Suprapubic skin (tissue), 4 donors: ENCODE results near the gene MGME1. TPM values are rescaled to one million over a fixed set of nuclear protein-coding genes. Genes with fewer than 3 reads are reported as not detected.

Source experiments
- DNase-seq, 2 donors: peaks; one replicate each; pipeline ENCODE4 v3.0.0-alpha.2; 2019; ENCODE audit warnings: low spot score in 2 of 2
- H3K27ac ChIP-seq: fragments of 200-600 bp; sonication (generic); one replicate; pipeline ENCODE4 v1.5.1; 2019
- H3K27me3 ChIP-seq: fragments of 200-600 bp; sonication (generic); one replicate; pipeline ENCODE4 v1.5.1; 2019
- H3K36me3 ChIP-seq: fragments of 200-600 bp; sonication (generic); one replicate; pipeline ENCODE4 v1.5.1; 2019
- H3K4me1 ChIP-seq: fragments of 200-600 bp; sonication (generic); one replicate; pipeline ENCODE4 v1.5.1; 2019
- H3K4me3 ChIP-seq: fragments of 200-600 bp; sonication (generic); one replicate; pipeline ENCODE4 v1.5.1; 2019; ENCODE audit warnings: mild to moderate bottlenecking
- H3K9me3 ChIP-seq: fragments of 200-600 bp; sonication (generic); one replicate; pipeline ENCODE4 v1.5.1; 2019
- EP300 ChIP-seq: sonication (generic); formaldehyde crosslinking; IDR thresholded peaks from one replicate; pipeline ENCODE4 v1.6.1; 2017; ENCODE audit warnings: antibody characterized with exemption
- POLR2A ChIP-seq, 2 donors: fragments of 450-650 bp; IDR thresholded peaks; one replicate each; pipeline ENCODE4 v1.6.1; 2017; ENCODE audit warnings: antibody characterized with exemption in 2 of 2, mild to moderate bottlenecking in 2 of 2, moderate library complexity in 2 of 2
- POLR2AphosphoS5 ChIP-seq, 3 donors: sonication (generic); formaldehyde crosslinking; IDR thresholded peaks; one replicate each; pipeline ENCODE4 v1.6.1; 2017; ENCODE audit warnings: antibody characterized with exemption in 3 of 3
- WGBS: methylation state at CpG from one replicate; pipeline ENCODE4 v1.1.5; 2018; 5-methylcytosine and 5-hydroxymethylcytosine counted together
- total RNA-seq, 4 donors: library from RNA; depleted of rRNA; stranded (reverse); fragments of >200 nt; gene quantifications; one replicate each; pipeline ENCODE4 v1.1.0, GENCODE V29; 2016
- TF ChIP-seq, protein P1 (sequence below), 2 donors: fragments of 200-600 bp in 1 of 2; fragments of 450-650 bp in 1 of 2; sonication (generic) in 1 of 2; IDR thresholded peaks; one replicate each; pipeline ENCODE4 v1.5.1; 2016 to 2019; ENCODE audit warnings: antibody characterized with exemption in 2 of 2, mild to moderate bottlenecking in 1 of 2, moderate library complexity in 1 of 2

The MGME1 gene
- total RNA-seq, 4 donors from 2014 or later: 30.2 to 68.1 (median 32.8) TPM

DNA sequence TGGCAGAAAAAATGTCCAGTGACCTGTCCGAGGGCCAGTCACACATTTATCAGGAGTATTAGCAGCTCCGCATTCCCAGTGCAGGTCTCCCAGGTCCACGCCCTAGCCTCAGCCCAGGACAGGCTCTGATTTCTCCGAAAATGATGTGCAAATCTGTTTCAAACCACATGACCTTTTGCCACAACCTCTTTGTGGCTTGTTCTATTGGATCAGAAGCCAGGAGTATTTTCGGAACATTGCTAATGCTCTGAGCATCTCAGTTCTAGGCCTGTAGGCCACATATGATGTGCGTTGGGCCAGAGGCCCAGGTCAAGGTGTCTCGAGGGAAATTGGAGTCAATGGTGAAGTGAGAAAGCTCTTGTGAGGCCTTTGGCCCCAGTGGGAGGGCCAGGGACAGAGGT lies 40.6 kb upstream of the MGME1 start:
- Histone ChIP-seq H3K9me3 (no peaks in the 10 kb centered on the region), H3K27me3 (no peaks in the 10 kb centered on the region), H3K27ac (no peak overlapping the region), H3K4me1 (no peaks in the 10 kb centered on the region), H3K36me3 (no peaks in the 10 kb centered on the region), H3K4me3 (no peak overlapping the region)
- no peak for TF ChIP-seq POLR2A (IDR thresholded peaks at IDR 0.05)
- TF ChIP-seq POLR2AphosphoS5 (IDR thresholded peaks at IDR 0.05): no peak
- no peak for TF ChIP-seq EP300
- TF ChIP-seq, protein P1, sequence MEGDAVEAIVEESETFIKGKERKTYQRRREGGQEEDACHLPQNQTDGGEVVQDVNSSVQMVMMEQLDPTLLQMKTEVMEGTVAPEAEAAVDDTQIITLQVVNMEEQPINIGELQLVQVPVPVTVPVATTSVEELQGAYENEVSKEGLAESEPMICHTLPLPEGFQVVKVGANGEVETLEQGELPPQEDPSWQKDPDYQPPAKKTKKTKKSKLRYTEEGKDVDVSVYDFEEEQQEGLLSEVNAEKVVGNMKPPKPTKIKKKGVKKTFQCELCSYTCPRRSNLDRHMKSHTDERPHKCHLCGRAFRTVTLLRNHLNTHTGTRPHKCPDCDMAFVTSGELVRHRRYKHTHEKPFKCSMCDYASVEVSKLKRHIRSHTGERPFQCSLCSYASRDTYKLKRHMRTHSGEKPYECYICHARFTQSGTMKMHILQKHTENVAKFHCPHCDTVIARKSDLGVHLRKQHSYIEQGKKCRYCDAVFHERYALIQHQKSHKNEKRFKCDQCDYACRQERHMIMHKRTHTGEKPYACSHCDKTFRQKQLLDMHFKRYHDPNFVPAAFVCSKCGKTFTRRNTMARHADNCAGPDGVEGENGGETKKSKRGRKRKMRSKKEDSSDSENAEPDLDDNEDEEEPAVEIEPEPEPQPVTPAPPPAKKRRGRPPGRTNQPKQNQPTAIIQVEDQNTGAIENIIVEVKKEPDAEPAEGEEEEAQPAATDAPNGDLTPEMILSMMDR (IDR thresholded peaks at IDR 0.05): no peak
- WGBS: 67% methylated on average over 4 of the region's 7 CpGs
- no peak for DNase-seq

DNA sequence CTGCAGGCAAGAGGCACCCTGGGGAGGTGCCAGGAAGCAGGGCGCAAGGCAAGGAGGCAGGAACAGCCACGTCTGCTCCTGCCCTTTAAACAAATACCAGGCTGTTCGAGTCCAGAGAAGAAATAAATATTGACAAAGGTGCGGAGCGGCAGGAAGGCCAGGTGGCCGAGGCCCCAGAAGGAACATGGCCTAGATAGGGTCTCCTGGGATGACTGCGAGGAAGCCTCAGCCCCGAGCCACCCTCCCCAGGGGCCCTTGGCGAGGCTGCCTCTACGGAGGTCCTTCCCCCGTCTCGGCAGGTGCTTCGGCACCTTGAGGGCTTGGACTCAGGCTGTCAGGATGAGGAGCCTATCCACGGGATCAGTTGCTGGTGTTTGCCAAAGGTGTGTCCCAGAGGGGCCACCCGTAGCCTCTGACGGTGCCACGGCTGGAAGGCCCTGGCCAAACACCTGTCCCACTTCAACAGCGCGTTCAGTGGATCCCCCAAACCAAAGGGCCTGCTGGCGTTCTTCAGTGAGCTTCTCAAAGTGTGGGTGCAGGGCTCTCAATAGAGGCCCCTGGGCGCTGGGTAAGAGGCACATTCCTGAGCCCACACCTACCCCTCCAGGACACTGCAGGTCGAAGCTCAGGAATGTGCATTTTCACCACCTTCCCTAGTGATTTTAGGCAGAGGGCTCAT lies 40.0 kb upstream of the MGME1 start:
- no peaks in the 10 kb centered on the region for H3K4me1 ChIP-seq
- H3K9me3 ChIP-seq: no peaks in the 10 kb centered on the region
- no peak overlapping the region for H3K27ac ChIP-seq
- H3K36me3 ChIP-seq: no peaks in the 10 kb centered on the region
- TF ChIP-seq, protein P1 (IDR thresholded peaks at IDR 0.05): no peak
- TF ChIP-seq POLR2A (IDR thresholded peaks at IDR 0.05) (no peak), EP300 (no peak), POLR2AphosphoS5 (IDR thresholded peaks at IDR 0.05) (no peak)
- H3K4me3 ChIP-seq: no peak overlapping the region
- WGBS: 46% methylated on average over 14 of the region's 22 CpGs
- no peaks in the 10 kb centered on the region for H3K27me3 ChIP-seq
- DNase-seq: no peak

DNA sequence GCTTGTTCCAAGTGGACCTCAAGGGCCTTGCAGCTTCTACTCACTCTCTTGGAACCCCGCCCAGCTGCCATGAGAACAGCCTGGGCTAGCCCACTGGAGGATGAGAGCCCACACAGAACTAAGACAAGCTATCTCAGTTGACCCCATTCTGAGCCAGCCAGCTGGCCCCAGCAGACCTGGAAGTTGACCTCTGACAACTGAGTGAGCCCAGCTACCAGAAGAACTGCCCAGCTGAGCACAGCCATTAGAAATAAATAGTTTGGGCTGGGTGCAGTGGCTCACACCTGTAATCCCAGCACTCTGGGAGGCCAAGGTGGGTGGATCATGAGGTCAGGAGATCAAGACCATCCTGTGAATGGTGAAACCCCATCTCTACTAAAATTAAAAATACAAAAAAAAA lies 37.3 kb upstream of the MGME1 start:
- Histone ChIP-seq H3K27me3 (no peaks in the 10 kb centered on the region), H3K36me3 (no peaks in the 10 kb centered on the region), H3K9me3 (no peaks in the 10 kb centered on the region), H3K4me1 (peaks cover 3% of the 10 kb centered on the region), H3K27ac (no peak overlapping the region), H3K4me3 (no peak overlapping the region)
- no peak for DNase-seq
- TF ChIP-seq EP300 (no peak), POLR2AphosphoS5 (IDR thresholded peaks at IDR 0.05) (no peak), POLR2A (IDR thresholded peaks at IDR 0.05) (no peak)
- TF ChIP-seq, protein P1 (IDR thresholded peaks at IDR 0.05): no peak
- WGBS: 100% methylated on average over 1 of the region's 1 CpG

DNA sequence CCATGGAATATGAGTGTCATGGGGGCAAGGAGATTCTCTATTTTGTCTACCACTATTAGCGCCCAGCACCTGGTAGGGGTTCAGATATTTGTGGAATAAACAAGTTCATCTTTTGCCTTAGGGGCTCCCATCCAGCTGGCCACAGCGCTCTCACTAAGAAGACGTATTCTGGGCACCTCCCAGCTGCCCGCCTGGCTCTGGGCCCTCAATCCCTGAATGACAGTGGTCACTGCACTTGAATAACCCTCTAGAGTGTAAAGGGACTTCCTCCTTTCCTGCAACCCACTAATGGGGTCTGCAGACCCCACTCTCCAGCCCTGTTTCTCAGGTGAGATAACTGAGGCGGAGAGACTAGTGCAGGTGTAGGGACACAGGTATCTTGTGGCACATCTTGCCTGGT lies 36.4 kb upstream of the MGME1 start:
- Histone ChIP-seq H3K4me3 (no peak overlapping the region), H3K27ac (no peak overlapping the region), H3K9me3 (no peaks in the 10 kb centered on the region), H3K36me3 (no peaks in the 10 kb centered on the region), H3K27me3 (no peaks in the 10 kb centered on the region), H3K4me1 (peaks cover 12% of the 10 kb centered on the region)
- no peak for DNase-seq
- 92% methylated on average over 5 of the region's 5 CpGs for WGBS
- TF ChIP-seq POLR2A (IDR thresholded peaks at IDR 0.05) (no peak), POLR2AphosphoS5 (IDR thresholded peaks at IDR 0.05) (no peak), EP300 (no peak)
- TF ChIP-seq, protein P1 (IDR thresholded peaks at IDR 0.05): no peak

DNA sequence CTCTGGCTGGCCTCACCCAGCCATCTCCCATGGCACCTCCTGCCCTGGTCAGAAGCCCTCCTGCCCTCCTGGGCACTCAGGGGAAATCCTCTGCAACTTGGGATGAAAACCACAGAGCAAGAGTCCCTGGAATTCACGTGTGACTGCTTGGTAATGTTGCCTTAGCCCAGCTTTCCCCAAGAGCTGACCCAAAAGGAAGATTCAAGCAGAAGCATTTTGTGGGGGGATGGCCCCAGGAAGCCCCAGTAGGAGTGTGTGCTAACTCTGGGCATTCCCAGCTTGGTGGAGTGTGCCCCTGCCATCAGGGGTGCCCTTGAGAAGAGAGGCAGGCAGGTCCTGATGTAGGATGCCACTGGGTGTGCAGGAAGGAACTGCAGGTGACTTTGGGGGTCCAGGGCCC lies 35.7 kb upstream of the MGME1 start:
- H3K9me3 ChIP-seq: no peaks in the 10 kb centered on the region
- WGBS: 90% methylated on average over 1 of the region's 1 CpG
- H3K27me3 ChIP-seq: no peaks in the 10 kb centered on the region

More for the DNA sequence above, 35.7 kb upstream of the MGME1 start:
- Histone ChIP-seq H3K27ac (no peak overlapping the region), H3K4me1 (peaks cover 16% of the 10 kb centered on the region), H3K36me3 (no peaks in the 10 kb centered on the region), H3K4me3 (no peak overlapping the region)
- TF ChIP-seq EP300 (no peak), POLR2AphosphoS5 (IDR thresholded peaks at IDR 0.05) (no peak), POLR2A (IDR thresholded peaks at IDR 0.05) (no peak)
- TF ChIP-seq, protein P1 (IDR thresholded peaks at IDR 0.05): no peak
- no peak for DNase-seq
